MM.1S (cell line): Measurements from ENCODE around the gene PHACTR1.

Experiments used
- DNase-seq: peaks from one replicate; pipeline ENCODE4 v3.0.0-alpha.2; 2015
- H2AFZ ChIP-seq: fragments of 300-600 bp; sonication (generic); 2 replicates; pipeline ENCODE4 v1.6.0; 2016; ENCODE audit warnings: antibody characterized with exemption, low read length
- H3F3A ChIP-seq: fragments of 300-600 bp; sonication (generic); 2 replicates; pipeline ENCODE4 v1.6.1; 2016; ENCODE audit warnings: mild to moderate bottlenecking, antibody characterized with exemption, low read length, moderate library complexity, mixed read lengths; ENCODE audit not compliant: insufficient read depth
- H3K27ac ChIP-seq: fragments of 300-600 bp; sonication (generic); 2 replicates; pipeline ENCODE4 v1.5.1; 2016; ENCODE audit warnings: mild to moderate bottlenecking, low read length
- H3K27me3 ChIP-seq: fragments of 300-600 bp; sonication (generic); replicated peaks from 2 replicates; pipeline ENCODE4 v1.6.0; 2016; ENCODE audit warnings: low read length; ENCODE audit not compliant: insufficient read depth
- H3K36me3 ChIP-seq: fragments of 300-600 bp; sonication (generic); replicated peaks from 2 replicates; pipeline ENCODE4 v1.6.1; 2016; ENCODE audit warnings: mild to moderate bottlenecking, low read length, mixed read lengths; ENCODE audit not compliant: insufficient read depth
- H3K4me1 ChIP-seq: fragments of 300-600 bp; sonication (generic); 2 replicates; pipeline ENCODE4 v1.6.1; 2016; ENCODE audit warnings: low read length, mixed read lengths
- H3K4me2 ChIP-seq: fragments of 300-600 bp; sonication (generic); 2 replicates; pipeline ENCODE4 v1.6.0; 2016; ENCODE audit warnings: low read depth, low read length
- H3K4me3 ChIP-seq: fragments of 300-600 bp; sonication (generic); 2 replicates; pipeline ENCODE4 v1.5.1; 2016; ENCODE audit warnings: low read length, mixed read lengths
- H3K79me2 ChIP-seq: fragments of 300-600 bp; sonication (generic); 2 replicates; pipeline ENCODE4 v1.6.1; 2016; ENCODE audit warnings: mixed run types, low read length, mixed read lengths
- H3K9ac ChIP-seq: fragments of 300-600 bp; sonication (generic); 2 replicates; pipeline ENCODE4 v1.6.1; 2016; ENCODE audit warnings: low read length, mixed read lengths
- H3K9me2 ChIP-seq: fragments of 300-600 bp; sonication (generic); replicated peaks from 2 replicates; pipeline ENCODE4 v1.6.1; 2016; ENCODE audit warnings: mild to moderate bottlenecking, low read length, mixed read lengths; ENCODE audit not compliant: insufficient read depth
- H3K9me3 ChIP-seq: fragments of 300-600 bp; sonication (generic); replicated peaks from 2 replicates; pipeline ENCODE4 v1.6.1; 2016; ENCODE audit warnings: mild to moderate bottlenecking, low read length, mixed read lengths; ENCODE audit not compliant: insufficient read depth
- H4K20me1 ChIP-seq: fragments of 300-600 bp; sonication (generic); 2 replicates; pipeline ENCODE4 v1.6.1; 2016; ENCODE audit warnings: mild to moderate bottlenecking, low read length, moderate library complexity, mixed read lengths; ENCODE audit not compliant: insufficient read depth
- CTCF ChIP-seq: fragments of 300-600 bp; sonication (generic); IDR thresholded peaks from 2 replicates; pipeline ENCODE4 v1.5.1; 2016; ENCODE audit warnings: antibody characterized with exemption, low read length, mixed read lengths
- EZH2 ChIP-seq: fragments of 300-600 bp; sonication (generic); optimal IDR thresholded peaks from 2 replicates; pipeline ENCODE3; 2017; ENCODE audit warnings: low read depth, mild to moderate bottlenecking, antibody characterized with exemption, low read length, mixed read lengths
- EZH2phosphoT487 ChIP-seq: fragments of 300-600 bp; sonication (generic); IDR thresholded peaks from 2 replicates; pipeline ENCODE4 v1.6.1; 2018; ENCODE audit warnings: antibody characterized with exemption, low read length

The PHACTR1 gene

DNA sequence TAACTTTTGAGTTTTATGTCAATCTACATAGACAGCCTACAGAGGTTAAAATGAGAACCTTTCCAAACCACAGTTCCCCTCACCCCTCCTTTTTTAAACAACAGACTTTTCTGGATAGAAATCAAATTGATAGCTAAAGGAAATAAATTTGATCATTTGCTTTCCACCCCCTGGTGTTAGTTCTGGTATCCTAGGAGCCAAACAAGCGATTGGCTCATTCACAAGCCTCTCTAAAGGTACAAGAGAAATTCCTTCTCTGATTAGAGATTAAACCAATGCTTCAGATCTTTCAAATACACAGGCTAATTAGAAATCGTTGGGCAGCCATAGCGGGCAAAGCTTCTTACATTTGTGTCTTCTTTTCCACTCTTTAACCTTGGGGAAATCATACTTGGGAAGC, 379.5 kb downstream of the PHACTR1 start:
- TF ChIP-seq EZH2, result no peak
- no peaks in the 10 kb centered on the region for H3K79me2 ChIP-seq
- no peak overlapping the region for H3K4me2 ChIP-seq
- H3K9me3 ChIP-seq, result no peaks in the 10 kb centered on the region
- DNase-seq, result no peak
- no peaks in the 10 kb centered on the region for H3K36me3 ChIP-seq
- H3K4me3 ChIP-seq, result no peak overlapping the region
- H3K9ac ChIP-seq, result no peak overlapping the region
- no peak overlapping the region for H3K27ac ChIP-seq
- H3K27me3 ChIP-seq, result no peaks in the 10 kb centered on the region
- no peaks in the 10 kb centered on the region for H3F3A ChIP-seq
- H2AFZ ChIP-seq, result no peak overlapping the region
- no peaks in the 10 kb centered on the region for H3K4me1 ChIP-seq
- H3K9me2 ChIP-seq, result no peaks in the 10 kb centered on the region
- H4K20me1 ChIP-seq, result no peaks in the 10 kb centered on the region

GRCh38 chr6:13097454-13097853, 380.9 kb downstream of the PHACTR1 start:
- Histone ChIP-seq H3K4me2 (no peak overlapping the region), H2AFZ (no peak overlapping the region), H3K4me1 (no peaks in the 10 kb centered on the region), H3K27me3 (no peaks in the 10 kb centered on the region), H4K20me1 (no peaks in the 10 kb centered on the region), H3K27ac (no peak overlapping the region), H3K79me2 (no peaks in the 10 kb centered on the region), H3K9me3 (no peaks in the 10 kb centered on the region), H3K9me2 (no peaks in the 10 kb centered on the region), H3K36me3 (no peaks in the 10 kb centered on the region), H3F3A (no peaks in the 10 kb centered on the region), H3K4me3 (no peak overlapping the region), H3K9ac (no peak overlapping the region)
- no peak for TF ChIP-seq EZH2phosphoT487
- TF ChIP-seq CTCF, result no peak
- TF ChIP-seq EZH2, result no peak
- DNase-seq, result no peak

DNA sequence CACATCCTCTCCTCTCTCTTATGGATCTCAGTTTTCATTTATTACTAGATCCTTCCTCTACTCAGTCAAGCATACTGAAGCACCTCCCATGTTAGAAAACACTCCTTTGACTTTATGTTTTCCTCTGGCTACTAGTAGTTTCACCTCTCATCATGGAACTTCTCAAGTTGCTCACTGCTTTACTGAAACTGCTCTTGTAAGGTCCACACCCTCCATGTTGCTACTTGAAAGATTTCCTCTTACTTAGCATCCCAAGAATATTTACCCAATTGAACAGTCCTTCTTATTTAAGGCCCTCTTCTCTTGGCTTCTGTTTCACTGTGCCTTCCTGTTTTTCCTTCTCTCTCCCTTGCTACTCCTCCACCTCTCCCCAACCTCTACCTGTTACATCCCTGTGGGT, 381.4 kb downstream of the PHACTR1 start:
- DNase-seq, result no peak
- H3K9me2 ChIP-seq, result no peaks in the 10 kb centered on the region
- no peak overlapping the region for H3K9ac ChIP-seq
- H3K9me3 ChIP-seq, result no peaks in the 10 kb centered on the region
- no peaks in the 10 kb centered on the region for H3K36me3 ChIP-seq
- H3K4me3 ChIP-seq, result no peak overlapping the region
- no peaks in the 10 kb centered on the region for H3K4me1 ChIP-seq
- no peaks in the 10 kb centered on the region for H3K27me3 ChIP-seq
- no peaks in the 10 kb centered on the region for H4K20me1 ChIP-seq
- TF ChIP-seq EZH2phosphoT487 (no peak), CTCF (no peak), EZH2 (no peak)
- no peaks in the 10 kb centered on the region for H3F3A ChIP-seq
- no peak overlapping the region for H2AFZ ChIP-seq
- H3K79me2 ChIP-seq, result no peaks in the 10 kb centered on the region
- H3K4me2 ChIP-seq, result no peak overlapping the region
- H3K27ac ChIP-seq, result no peak overlapping the region

- TF ChIP-seq CTCF, result no peak
- no peak for TF ChIP-seq EZH2phosphoT487
- no peak for TF ChIP-seq EZH2
- Histone ChIP-seq H3K4me1 (no peaks in the 10 kb centered on the region), H3K79me2 (no peaks in the 10 kb centered on the region), H3K27ac (no peak overlapping the region), H3K36me3 (no peaks in the 10 kb centered on the region), H3K9me2 (no peaks in the 10 kb centered on the region), H3K27me3 (no peaks in the 10 kb centered on the region), H3K4me3 (no peak overlapping the region), H3K9me3 (no peaks in the 10 kb centered on the region), H3F3A (no peaks in the 10 kb centered on the region), H3K9ac (no peak overlapping the region), H4K20me1 (no peaks in the 10 kb centered on the region), H2AFZ (no peak overlapping the region), H3K4me2 (no peak overlapping the region)
- no peak for DNase-seq
These were observed 382.4 kb downstream of the PHACTR1 start for GRCh38 chr6:13098793-13099570.
